GM12864 (cell line): ENCODE data around the gene CHST9.

Source experiments
- DNase-seq: peaks from one replicate; pipeline ENCODE4 v3.0.0-alpha.2; 2011; ENCODE audit warnings: low read depth
- H3K4me3 ChIP-seq: 2 replicates; pipeline ENCODE4 v1.5.1; 2011; ENCODE audit warnings: mild to moderate bottlenecking, low read depth, low read length, control low read depth
- CTCF ChIP-seq: IDR thresholded peaks from 2 replicates; pipeline ENCODE4 v1.5.1; 2011; ENCODE audit warnings: low read depth, mild to moderate bottlenecking, moderate library complexity, low read length, control low read depth, inconsistent platforms; ENCODE audit errors: missing control alignments

Gene CHST9

GRCh38 chr18:26863921-26864497 lies 321.1 kb downstream of the CHST9 start:
- no peak overlapping the region for H3K4me3 ChIP-seq
- DNase-seq = no peak
- no peak for TF ChIP-seq CTCF

GRCh38 chr18:26863122-26863879 lies 321.8 kb downstream of the CHST9 start:
- no peak overlapping the region for H3K4me3 ChIP-seq
- DNase-seq = no peak
- TF ChIP-seq CTCF = no peak

- H3K4me3 ChIP-seq = no peak overlapping the region
- TF ChIP-seq CTCF = no peak
- DNase-seq = no peak
Measured at GRCh38 chr18:26862084-26862483, 323.0 kb downstream of the CHST9 start.
